IPS-18a (cell line): Measurements from ENCODE around the gene GABBR2.

ENCODE experiments used
- H3K27ac ChIP-seq: one replicate; pipeline ENCODE4 v1.5.1; 2013; ENCODE audit warnings: low read length
- H3K27me3 ChIP-seq: one replicate; pipeline ENCODE4 v1.6.1; 2013; ENCODE audit warnings: mild to moderate bottlenecking, low read length; ENCODE audit not compliant: control insufficient read depth, insufficient read depth
- H3K36me3 ChIP-seq: one replicate; pipeline ENCODE4 v1.6.1; 2013; ENCODE audit warnings: low read depth, low read length; ENCODE audit not compliant: control insufficient read depth
- H3K4me1 ChIP-seq: one replicate; pipeline ENCODE4 v1.6.1; 2013; ENCODE audit warnings: low read depth, low read length; ENCODE audit not compliant: control insufficient read depth
- H3K4me3 ChIP-seq: one replicate; pipeline ENCODE4 v1.5.1; 2013; ENCODE audit warnings: low read length
- H3K9ac ChIP-seq: one replicate; pipeline ENCODE4 v1.6.1; 2013; ENCODE audit warnings: mild to moderate bottlenecking, low read length, moderate library complexity
- H3K9me3 ChIP-seq: one replicate; pipeline ENCODE4 v1.6.1; 2013; ENCODE audit warnings: low read depth, low read length; ENCODE audit not compliant: control insufficient read depth

GABBR2 gene

GRCh38 chr9:98456156-98456613 lies 252.6 kb downstream of the GABBR2 start:
- Histone ChIP-seq H3K9me3 (peaks cover 7% of the 10 kb centered on the region), H3K4me1 (no peaks in the 10 kb centered on the region), H3K36me3 (no peaks in the 10 kb centered on the region), H3K27me3 (no peaks in the 10 kb centered on the region), H3K4me3 (no peak overlapping the region), H3K9ac (no peak overlapping the region), H3K27ac (no peak overlapping the region)

GRCh38 chr9:98455256-98456155 lies 253.2 kb downstream of the GABBR2 start:
- Histone ChIP-seq H3K27me3 (no peaks in the 10 kb centered on the region), H3K9me3 (peaks cover under 1% of the 10 kb centered on the region), H3K4me3 (no peak overlapping the region), H3K36me3 (no peaks in the 10 kb centered on the region), H3K27ac (no peak overlapping the region), H3K9ac (no peak overlapping the region), H3K4me1 (no peaks in the 10 kb centered on the region)

GRCh38 chr9:98453589-98454311 lies 255.0 kb downstream of the GABBR2 start:
- Histone ChIP-seq H3K4me1 (no peaks in the 10 kb centered on the region), H3K27ac (no peak overlapping the region), H3K36me3 (no peaks in the 10 kb centered on the region)

GRCh38 chr9:98451576-98451975 lies 257.2 kb downstream of the GABBR2 start:
- Histone ChIP-seq H3K4me3 (no peak overlapping the region), H3K27ac (no peak overlapping the region), H3K36me3 (no peaks in the 10 kb centered on the region), H3K9me3 (no peaks in the 10 kb centered on the region), H3K9ac (no peak overlapping the region), H3K4me1 (no peaks in the 10 kb centered on the region), H3K27me3 (no peaks in the 10 kb centered on the region)

More at GRCh38 chr9:98453589-98454311, 255.0 kb downstream of the GABBR2 start:
- Histone ChIP-seq H3K9me3 (no peaks in the 10 kb centered on the region), H3K4me3 (no peak overlapping the region), H3K27me3 (no peaks in the 10 kb centered on the region), H3K9ac (no peak overlapping the region)

GRCh38 chr9:98450496-98450895 lies 258.2 kb downstream of the GABBR2 start:
- no peaks in the 10 kb centered on the region for H3K9me3 ChIP-seq
- H3K9ac ChIP-seq, result no peak overlapping the region
- no peak overlapping the region for H3K4me3 ChIP-seq
- no peaks in the 10 kb centered on the region for H3K36me3 ChIP-seq
- no peak overlapping the region for H3K27ac ChIP-seq
- no peaks in the 10 kb centered on the region for H3K4me1 ChIP-seq
- H3K27me3 ChIP-seq, result no peaks in the 10 kb centered on the region

GRCh38 chr9:98449871-98450270 lies 258.9 kb downstream of the GABBR2 start:
- no peaks in the 10 kb centered on the region for H3K36me3 ChIP-seq
- H3K27me3 ChIP-seq, result no peaks in the 10 kb centered on the region
- no peak overlapping the region for H3K4me3 ChIP-seq
- H3K4me1 ChIP-seq, result no peaks in the 10 kb centered on the region
- no peaks in the 10 kb centered on the region for H3K9me3 ChIP-seq
- no peak overlapping the region for H3K27ac ChIP-seq
- H3K9ac ChIP-seq, result no peak overlapping the region

GRCh38 chr9:98445576-98445975 lies 263.2 kb downstream of the GABBR2 start:
- H3K9me3 ChIP-seq, result no peaks in the 10 kb centered on the region
- peaks cover 4% of the 10 kb centered on the region for H3K4me1 ChIP-seq
- H3K27ac ChIP-seq, result no peak overlapping the region
- no peaks in the 10 kb centered on the region for H3K27me3 ChIP-seq
- no peaks in the 10 kb centered on the region for H3K36me3 ChIP-seq
- no peak overlapping the region for H3K4me3 ChIP-seq
- H3K9ac ChIP-seq, result no peak overlapping the region

GRCh38 chr9:98444601-98445000 lies 264.1 kb downstream of the GABBR2 start:
- H3K36me3 ChIP-seq, result no peaks in the 10 kb centered on the region
- H3K4me3 ChIP-seq, result no peak overlapping the region
- no peak overlapping the region for H3K9ac ChIP-seq
- H3K9me3 ChIP-seq, result no peaks in the 10 kb centered on the region
- H3K27me3 ChIP-seq, result no peaks in the 10 kb centered on the region
- H3K4me1 ChIP-seq, result peaks cover 4% of the 10 kb centered on the region
- no peak overlapping the region for H3K27ac ChIP-seq

- Histone ChIP-seq H3K4me3 (no peak overlapping the region), H3K36me3 (no peaks in the 10 kb centered on the region), H3K27me3 (no peaks in the 10 kb centered on the region), H3K4me1 (peaks cover 4% of the 10 kb centered on the region), H3K9ac (no peak overlapping the region), H3K27ac (no peak overlapping the region), H3K9me3 (no peaks in the 10 kb centered on the region)
Measured at GRCh38 chr9:98442541-98442940, 266.2 kb downstream of the GABBR2 start.

- H3K27ac ChIP-seq, result no peak overlapping the region
- no peaks in the 10 kb centered on the region for H3K27me3 ChIP-seq
- H3K36me3 ChIP-seq, result no peaks in the 10 kb centered on the region
- peaks cover 4% of the 10 kb centered on the region for H3K4me1 ChIP-seq
- no peak overlapping the region for H3K9ac ChIP-seq
- no peaks in the 10 kb centered on the region for H3K9me3 ChIP-seq
- no peak overlapping the region for H3K4me3 ChIP-seq
Measured at GRCh38 chr9:98442114-98442513, 266.6 kb downstream of the GABBR2 start.

- Histone ChIP-seq H3K36me3 (no peaks in the 10 kb centered on the region), H3K9ac (no peak overlapping the region), H3K4me3 (no peak overlapping the region), H3K9me3 (no peaks in the 10 kb centered on the region), H3K27ac (no peak overlapping the region), H3K27me3 (no peaks in the 10 kb centered on the region), H3K4me1 (peaks cover 4% of the 10 kb centered on the region)
Measured at GRCh38 chr9:98438666-98439065, 270.1 kb downstream of the GABBR2 start.
